ENCODE measurements around the gene GLDN.

Gene GLDN

GRCh38 chr15:51447855-51448621 is 106.6 kb downstream of the GLDN start:
- DNase-seq (ENCODE audit: low read depth in 2 of 2), result no peak
- TF ChIP-seq CTCF (IDR thresholded peaks at IDR 0.05; ENCODE audit: low read depth, low read length), result no peak
- no peak overlapping the region for H3K4me3 ChIP-seq (replicated peaks in 1 of 2; ENCODE audit: low read depth in 2 of 2, low read length in 2 of 2)

- no peak for TF ChIP-seq CTCF (IDR thresholded peaks at IDR 0.05; ENCODE audit: low read depth, low read length)
- H3K4me3 ChIP-seq (replicated peaks in 1 of 2; ENCODE audit: low read depth in 2 of 2, low read length in 2 of 2), result no peak overlapping the region
- peak; percentile 2 to 33 for DNase-seq (ENCODE audit: low read depth in 2 of 2)
These were observed 107.4 kb downstream of the GLDN start for GRCh38 chr15:51448622-51449399.

- DNase-seq (ENCODE audit: low read depth in 2 of 2), result peak; percentile 27 to 28
- H3K4me3 ChIP-seq (replicated peaks in 1 of 2; ENCODE audit: low read depth in 2 of 2, low read length in 2 of 2), result no peak overlapping the region
- no peak for TF ChIP-seq CTCF (IDR thresholded peaks at IDR 0.05; ENCODE audit: low read depth, low read length)
These were observed 108.5 kb downstream of the GLDN start for GRCh38 chr15:51450001-51450400.
